ENCODE data around the gene CAPN8.

- TF ChIP-seq POLR2A (IDR thresholded peaks at IDR 0.05; ENCODE audit: low read depth, low read length) (no peak), POLR2AphosphoS5 (IDR thresholded peaks at IDR 0.05; ENCODE audit: low read depth, low read length) (no peak), TAF1 (IDR thresholded peaks at IDR 0.05; ENCODE audit: low read depth, low read length) (no peak), SPI1 (IDR thresholded peaks at IDR 0.05; ENCODE audit: low read depth, low read length) (no peak)
Measured at GRCh38 chr1:223504741-223505140, 160.8 kb downstream of the CAPN8 start.
